Panc1 (cell line): ENCODE data around the gene HTT. TPM values are rescaled to one million over a fixed set of nuclear protein-coding genes. Genes with fewer than 3 reads are reported as not detected.

Experiments
- ATAC-seq: fragments of 200-7000 bp; cut with Tn5 transposase; 2 replicates; pipeline ENCODE4 v1.9.1; 2020; ENCODE audit warnings: mild to moderate bottlenecking, moderate library complexity
- BruUV-seq: library from RNA; stranded (reverse); fragments of 400-500 nt; replicated peaks from 2 replicates; lab custom pipeline; 2021; lab: Mats Ljungman, UMichigan
- CTCF ChIA-PET: fragments of 300-600 bp; sonication (Branson Sonifier 250); formaldehyde crosslinking; loops from one replicate; lab custom pipeline; 2022; ENCODE audit warnings: antibody characterized with exemption; lab: Charles Lee
- POLR2A ChIA-PET: fragments of 300-600 bp; sonication (Branson Sonifier 250); formaldehyde crosslinking; loops from one replicate; lab custom pipeline; 2022; ENCODE audit warnings: antibody characterized with exemption; lab: Charles Lee
- DNase-seq: peaks from one replicate; pipeline ENCODE4 v3.0.0-alpha.2; 2010; ENCODE audit warnings: low read depth, low spot score
- H3K27ac ChIP-seq: 2 replicates; pipeline ENCODE4 v1.5.1; 2011; ENCODE audit warnings: mild to moderate bottlenecking, low read length, inconsistent platforms
- H3K27me3 ChIP-seq: fragments of 200-500 bp; sonication (Bioruptor generic); 2 replicates; pipeline ENCODE4 v1.6.0; 2014; ENCODE audit warnings: low read length, inconsistent platforms; ENCODE audit not compliant: control insufficient read depth, insufficient read depth
- H3K36me3 ChIP-seq: fragments of 200-500 bp; sonication (Bioruptor generic); 2 replicates; pipeline ENCODE4 v1.5.1; 2014; ENCODE audit warnings: inconsistent platforms, mild to moderate bottlenecking, low read length, moderate library complexity; ENCODE audit not compliant: control insufficient read depth, insufficient read depth
- H3K4me1 ChIP-seq: 2 replicates; pipeline ENCODE4 v1.5.1; 2011; ENCODE audit warnings: inconsistent platforms, mild to moderate bottlenecking, low read length, moderate library complexity; ENCODE audit not compliant: control insufficient read depth, insufficient read depth
- H3K4me3 ChIP-seq, 2 experiments: 2 replicates each; pipeline ENCODE4 v1.5.1; 2011 to 2012; ENCODE audit warnings: low read depth in 2 of 2, low read length in 2 of 2, mild to moderate bottlenecking in 2 of 2, inconsistent platforms in 1 of 2, moderate library complexity in 1 of 2
- H3K9me3 ChIP-seq: fragments of 200-500 bp; sonication (Bioruptor generic); 2 replicates; pipeline ENCODE4 v1.5.1; 2014; ENCODE audit warnings: low read depth, mild to moderate bottlenecking, inconsistent platforms, low read length, moderate library complexity; ENCODE audit not compliant: control insufficient read depth, insufficient read depth
- POLR2AphosphoS5 ChIP-seq: IDR thresholded peaks from 2 replicates; pipeline ENCODE4 v1.6.1; 2012; ENCODE audit warnings: mild to moderate bottlenecking, low read depth, low read length, moderate library complexity
- SIN3A ChIP-seq: IDR thresholded peaks from 2 replicates; pipeline ENCODE4 v1.6.1; 2012; ENCODE audit warnings: low read depth, mild to moderate bottlenecking, low read length, moderate library complexity, borderline replicate concordance; ENCODE audit not compliant: insufficient read depth
- TCF7L2 ChIP-seq: IDR thresholded peaks from 2 replicates; pipeline ENCODE4 v1.6.1; 2011; ENCODE audit warnings: mild to moderate bottlenecking, low read depth, low read length, inconsistent platforms
- in situ Hi-C: cut with HindIII; loops from 2 replicates; pipeline ENCODE4 v1.10.0; 2016; ENCODE audit warnings: low sequenced_read_pairs, low pct_unique_long_range_greater_than_20kb
- intact Hi-C: fragments of 100-400 bp; cut with micrococcal nuclease; formaldehyde crosslinking; loops from one replicate; pipeline ENCODE4 v1.10.0; 2022; ENCODE audit not compliant: unreplicated experiment
- total RNA-seq: library from RNA; stranded (reverse); gene quantifications from one replicate; pipeline ENCODE4 v1.2.1, GENCODE V29; 2021; ENCODE audit not compliant: unreplicated experiment
- TF ChIP-seq, protein P1 (sequence below): fragments of 450-650 bp; IDR thresholded peaks from 2 replicates; pipeline ENCODE4 v1.5.1; 2017; ENCODE audit warnings: mild to moderate bottlenecking
- TF ChIP-seq, protein P2 (sequence below), 2 experiments: IDR thresholded peaks; 2 replicates each; pipeline ENCODE4 v1.6.1; 2011 to 2012; ENCODE audit warnings: low read depth in 2 of 2, control low read depth in 1 of 2, low read length in 1 of 2, mild to moderate bottlenecking in 1 of 2, moderate library complexity in 1 of 2; ENCODE audit not compliant: insufficient read depth in 1 of 2

Gene HTT
- total RNA-seq, 1 experiment from 2014 or later: 24.7 TPM

DNA sequence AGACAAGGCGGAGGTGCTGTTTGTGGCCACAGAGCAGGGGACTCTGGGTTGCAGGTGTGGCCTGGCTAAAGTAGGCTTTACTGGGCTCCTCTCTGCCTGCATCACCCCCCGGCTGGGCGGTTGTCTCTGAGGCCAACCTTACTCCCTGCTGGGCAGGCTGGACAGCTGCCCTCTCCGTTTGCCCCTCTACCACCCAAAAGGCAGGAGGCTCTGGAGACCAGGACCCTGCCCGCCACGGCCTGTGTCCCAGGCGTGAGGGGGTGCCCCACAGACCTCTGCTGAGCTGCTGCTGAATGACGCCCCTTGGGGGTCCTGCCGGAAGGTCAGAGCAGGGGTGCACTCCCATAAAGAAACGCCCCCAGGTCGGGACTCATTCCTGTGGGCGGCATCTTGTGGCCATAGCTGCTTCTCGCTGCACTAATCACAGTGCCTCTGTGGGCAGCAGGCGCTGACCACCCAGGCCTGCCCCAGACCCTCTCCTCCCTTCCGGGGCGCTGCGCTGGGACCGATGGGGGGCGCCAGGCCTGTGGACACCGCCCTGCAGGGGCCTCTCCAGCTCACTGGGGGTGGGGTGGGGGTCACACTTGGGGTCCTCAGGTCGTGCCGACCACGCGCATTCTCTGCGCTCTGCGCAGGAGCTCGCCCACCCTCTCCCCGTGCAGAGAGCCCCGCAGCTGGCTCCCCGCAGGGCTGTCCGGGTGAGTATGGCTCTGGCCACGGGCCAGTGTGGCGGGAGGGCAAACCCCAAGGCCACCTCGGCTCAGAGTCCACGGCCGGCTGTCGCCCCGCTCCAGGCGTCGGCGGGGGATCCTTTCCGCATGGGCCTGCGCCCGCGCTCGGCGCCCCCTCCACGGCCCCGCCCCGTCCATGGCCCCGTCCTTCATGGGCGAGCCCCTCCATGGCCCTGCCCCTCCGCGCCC, 1.1 kb upstream of the HTT start:
- H3K27me3 ChIP-seq: no peaks in the 10 kb centered on the region
- ATAC-seq (peak; percentile 74), DNase-seq (no peak)
- H3K27ac ChIP-seq: no peak overlapping the region
- no peaks in the 10 kb centered on the region for H3K36me3 ChIP-seq
- H3K4me3 ChIP-seq: peak overlapping the region; percentile 53 to 59
- peaks cover 11% of the 10 kb centered on the region; the same call in 1 of the 2 replicates for H3K4me1 ChIP-seq
- ChIA-PET CTCF (no interaction called here), POLR2A (no interaction called here)
- no TSS peak for BruUV-seq
- no peaks in the 10 kb centered on the region for H3K9me3 ChIP-seq
- in situ Hi-C loops (no loop called here), intact Hi-C loops (no loop called here)
- TF ChIP-seq, protein P1, sequence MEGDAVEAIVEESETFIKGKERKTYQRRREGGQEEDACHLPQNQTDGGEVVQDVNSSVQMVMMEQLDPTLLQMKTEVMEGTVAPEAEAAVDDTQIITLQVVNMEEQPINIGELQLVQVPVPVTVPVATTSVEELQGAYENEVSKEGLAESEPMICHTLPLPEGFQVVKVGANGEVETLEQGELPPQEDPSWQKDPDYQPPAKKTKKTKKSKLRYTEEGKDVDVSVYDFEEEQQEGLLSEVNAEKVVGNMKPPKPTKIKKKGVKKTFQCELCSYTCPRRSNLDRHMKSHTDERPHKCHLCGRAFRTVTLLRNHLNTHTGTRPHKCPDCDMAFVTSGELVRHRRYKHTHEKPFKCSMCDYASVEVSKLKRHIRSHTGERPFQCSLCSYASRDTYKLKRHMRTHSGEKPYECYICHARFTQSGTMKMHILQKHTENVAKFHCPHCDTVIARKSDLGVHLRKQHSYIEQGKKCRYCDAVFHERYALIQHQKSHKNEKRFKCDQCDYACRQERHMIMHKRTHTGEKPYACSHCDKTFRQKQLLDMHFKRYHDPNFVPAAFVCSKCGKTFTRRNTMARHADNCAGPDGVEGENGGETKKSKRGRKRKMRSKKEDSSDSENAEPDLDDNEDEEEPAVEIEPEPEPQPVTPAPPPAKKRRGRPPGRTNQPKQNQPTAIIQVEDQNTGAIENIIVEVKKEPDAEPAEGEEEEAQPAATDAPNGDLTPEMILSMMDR: peak; percentile 60; the same call in 1 of the 2 replicates
- TF ChIP-seq, protein P2, sequence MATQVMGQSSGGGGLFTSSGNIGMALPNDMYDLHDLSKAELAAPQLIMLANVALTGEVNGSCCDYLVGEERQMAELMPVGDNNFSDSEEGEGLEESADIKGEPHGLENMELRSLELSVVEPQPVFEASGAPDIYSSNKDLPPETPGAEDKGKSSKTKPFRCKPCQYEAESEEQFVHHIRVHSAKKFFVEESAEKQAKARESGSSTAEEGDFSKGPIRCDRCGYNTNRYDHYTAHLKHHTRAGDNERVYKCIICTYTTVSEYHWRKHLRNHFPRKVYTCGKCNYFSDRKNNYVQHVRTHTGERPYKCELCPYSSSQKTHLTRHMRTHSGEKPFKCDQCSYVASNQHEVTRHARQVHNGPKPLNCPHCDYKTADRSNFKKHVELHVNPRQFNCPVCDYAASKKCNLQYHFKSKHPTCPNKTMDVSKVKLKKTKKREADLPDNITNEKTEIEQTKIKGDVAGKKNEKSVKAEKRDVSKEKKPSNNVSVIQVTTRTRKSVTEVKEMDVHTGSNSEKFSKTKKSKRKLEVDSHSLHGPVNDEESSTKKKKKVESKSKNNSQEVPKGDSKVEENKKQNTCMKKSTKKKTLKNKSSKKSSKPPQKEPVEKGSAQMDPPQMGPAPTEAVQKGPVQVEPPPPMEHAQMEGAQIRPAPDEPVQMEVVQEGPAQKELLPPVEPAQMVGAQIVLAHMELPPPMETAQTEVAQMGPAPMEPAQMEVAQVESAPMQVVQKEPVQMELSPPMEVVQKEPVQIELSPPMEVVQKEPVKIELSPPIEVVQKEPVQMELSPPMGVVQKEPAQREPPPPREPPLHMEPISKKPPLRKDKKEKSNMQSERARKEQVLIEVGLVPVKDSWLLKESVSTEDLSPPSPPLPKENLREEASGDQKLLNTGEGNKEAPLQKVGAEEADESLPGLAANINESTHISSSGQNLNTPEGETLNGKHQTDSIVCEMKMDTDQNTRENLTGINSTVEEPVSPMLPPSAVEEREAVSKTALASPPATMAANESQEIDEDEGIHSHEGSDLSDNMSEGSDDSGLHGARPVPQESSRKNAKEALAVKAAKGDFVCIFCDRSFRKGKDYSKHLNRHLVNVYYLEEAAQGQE (IDR thresholded peaks at IDR 0.05; ENCODE audit: insufficient read depth in 1 of 2, low read depth in 2 of 2, low read length in 1 of 2): no peak

DNA sequence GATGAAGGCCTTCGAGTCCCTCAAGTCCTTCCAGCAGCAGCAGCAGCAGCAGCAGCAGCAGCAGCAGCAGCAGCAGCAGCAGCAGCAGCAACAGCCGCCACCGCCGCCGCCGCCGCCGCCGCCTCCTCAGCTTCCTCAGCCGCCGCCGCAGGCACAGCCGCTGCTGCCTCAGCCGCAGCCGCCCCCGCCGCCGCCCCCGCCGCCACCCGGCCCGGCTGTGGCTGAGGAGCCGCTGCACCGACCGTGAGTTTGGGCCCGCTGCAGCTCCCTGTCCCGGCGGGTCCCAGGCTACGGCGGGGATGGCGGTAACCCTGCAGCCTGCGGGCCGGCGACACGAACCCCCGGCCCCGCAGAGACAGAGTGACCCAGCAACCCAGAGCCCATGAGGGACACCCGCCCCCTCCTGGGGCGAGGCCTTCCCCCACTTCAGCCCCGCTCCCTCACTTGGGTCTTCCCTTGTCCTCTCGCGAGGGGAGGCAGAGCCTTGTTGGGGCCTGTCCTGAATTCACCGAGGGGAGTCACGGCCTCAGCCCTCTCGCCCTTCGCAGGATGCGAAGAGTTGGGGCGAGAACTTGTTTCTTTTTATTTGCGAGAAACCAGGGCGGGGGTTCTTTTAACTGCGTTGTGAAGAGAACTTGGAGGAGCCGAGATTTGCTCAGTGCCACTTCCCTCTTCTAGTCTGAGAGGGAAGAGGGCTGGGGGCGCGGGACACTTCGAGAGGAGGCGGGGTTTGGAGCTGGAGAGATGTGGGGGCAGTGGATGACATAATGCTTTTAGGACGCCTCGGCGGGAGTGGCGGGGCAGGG, 568 bp downstream of the HTT start:
- H3K9me3 ChIP-seq: no peaks in the 10 kb centered on the region
- no TSS peak for BruUV-seq
- H3K36me3 ChIP-seq: no peaks in the 10 kb centered on the region
- ChIA-PET POLR2A (interaction anchor here (0.6 kb wide), 1 partner anchor 214 kb away, joined by 10 read pairs; no protein-coding TSS in a partner anchor), CTCF (no interaction called here)
- intact Hi-C loops (no loop called here), in situ Hi-C loops (no loop called here)
- peak; percentile 52 for ATAC-seq
- H3K27ac ChIP-seq: peak overlapping the region; percentile 74
- peak overlapping the region; percentile 84 to 85 for H3K4me3 ChIP-seq
- TF ChIP-seq, protein P1: no peak
- TF ChIP-seq TCF7L2 (no peak), POLR2AphosphoS5 (no peak), SIN3A (no peak)
- TF ChIP-seq, protein P2 (IDR thresholded peaks at IDR 0.05; ENCODE audit: insufficient read depth in 1 of 2, low read depth in 2 of 2, low read length in 1 of 2): no peak
- no peaks in the 10 kb centered on the region for H3K27me3 ChIP-seq
- no peak for DNase-seq
- H3K4me1 ChIP-seq: peaks cover 11% of the 10 kb centered on the region; the same call in 1 of the 2 replicates
